HS-27A (cell line): Measurements from ENCODE around the gene TMEM121.

Source experiments
- DNase-seq: peaks from one replicate; pipeline ENCODE4 v3.0.0-alpha.2; 2012; ENCODE audit warnings: low read depth, missing footprints

TMEM121 gene

DNA sequence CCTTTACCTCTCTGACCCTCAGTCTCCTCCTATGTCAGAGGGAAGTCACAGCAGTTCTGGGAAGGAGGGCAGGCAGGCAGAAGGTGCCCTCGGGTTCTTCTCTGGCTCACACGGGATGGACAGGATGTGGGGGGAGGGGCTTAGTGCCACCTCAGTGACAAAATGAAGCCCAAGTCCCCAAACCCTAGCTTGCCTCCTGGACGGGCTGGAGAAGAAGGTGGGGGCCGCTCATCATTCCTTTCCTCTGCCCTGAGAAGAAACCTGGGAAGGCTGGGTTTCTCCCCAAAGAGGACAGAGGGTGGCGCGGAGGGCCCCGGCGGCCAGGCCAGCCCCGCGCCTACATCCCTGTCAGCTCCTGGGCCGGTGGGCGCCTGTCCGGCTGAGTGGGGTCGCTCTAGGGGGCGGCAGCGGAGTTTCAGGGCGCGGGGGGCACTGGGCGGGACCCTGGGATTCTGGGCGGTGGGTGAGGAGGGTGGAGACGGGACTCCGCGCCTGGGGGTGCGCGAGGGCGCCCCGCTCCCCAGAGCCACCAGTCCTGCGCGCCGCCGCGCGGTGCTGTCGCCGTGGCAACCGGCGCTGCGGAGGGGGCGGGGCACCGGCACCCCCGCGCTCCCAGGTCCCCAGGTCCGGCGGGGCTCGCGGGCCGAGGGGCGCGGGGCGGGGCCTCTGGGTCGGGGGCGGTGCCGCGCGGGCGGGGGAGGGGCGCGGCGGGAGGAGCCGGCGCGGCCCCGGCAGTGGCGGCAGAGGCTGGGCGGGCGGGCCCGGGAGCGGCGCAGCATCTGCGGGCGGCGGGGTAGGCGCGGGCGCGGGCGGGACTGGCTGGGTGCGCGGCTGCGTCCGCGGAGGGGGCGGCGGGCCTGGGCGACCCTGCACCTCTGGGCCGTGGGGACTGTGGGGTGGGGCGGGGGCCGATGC is at the start of gene TMEM121:
TSS of gene TMEM121 (plus strand) at position 723 of the 915 bp plus-strand sequence. CDS start 2,252 bp downstream, outside the sequence.
- no peak for DNase-seq

DNA sequence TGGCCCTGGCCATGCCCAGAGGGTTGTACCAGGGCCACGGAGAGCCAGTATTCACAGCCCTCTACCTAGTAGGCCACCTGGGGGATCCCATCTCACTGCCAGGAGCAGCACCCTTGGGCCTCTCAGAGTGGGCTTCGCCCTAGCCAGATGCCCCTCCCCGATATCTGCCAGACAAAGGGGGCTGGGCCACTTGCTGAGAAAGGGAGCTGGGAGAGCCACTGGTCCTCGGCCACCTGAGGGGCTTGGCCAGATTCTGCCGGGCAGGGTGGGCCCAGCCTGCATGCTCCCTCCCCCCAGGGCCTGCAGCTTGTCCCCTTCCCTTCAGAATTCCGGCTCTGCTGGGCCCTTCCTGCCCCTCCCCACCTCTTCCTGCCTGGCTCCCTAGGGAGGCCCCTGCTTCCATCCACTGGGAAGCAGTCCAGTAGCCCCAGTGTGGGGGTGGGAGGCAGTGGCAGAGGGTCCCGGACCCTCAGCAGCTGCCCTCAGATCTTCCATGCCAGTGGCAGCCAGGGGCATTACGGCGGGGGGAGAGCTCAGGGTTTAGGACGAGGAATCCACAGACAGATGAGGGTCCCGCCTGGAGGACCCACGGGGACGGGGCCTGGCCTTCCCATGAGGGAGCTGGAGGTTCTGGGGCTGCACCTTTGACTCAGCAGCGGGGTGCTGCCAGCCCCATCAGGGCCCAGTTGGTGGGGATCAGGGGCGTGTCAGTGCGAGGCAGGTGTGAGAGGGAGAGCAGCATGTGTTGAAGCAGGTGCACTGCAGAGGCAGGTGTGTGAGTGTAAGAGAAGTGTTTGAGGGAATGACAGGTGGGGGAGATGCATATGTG is 49.3 kb upstream of the TMEM121 start:
- no peak for DNase-seq

DNA sequence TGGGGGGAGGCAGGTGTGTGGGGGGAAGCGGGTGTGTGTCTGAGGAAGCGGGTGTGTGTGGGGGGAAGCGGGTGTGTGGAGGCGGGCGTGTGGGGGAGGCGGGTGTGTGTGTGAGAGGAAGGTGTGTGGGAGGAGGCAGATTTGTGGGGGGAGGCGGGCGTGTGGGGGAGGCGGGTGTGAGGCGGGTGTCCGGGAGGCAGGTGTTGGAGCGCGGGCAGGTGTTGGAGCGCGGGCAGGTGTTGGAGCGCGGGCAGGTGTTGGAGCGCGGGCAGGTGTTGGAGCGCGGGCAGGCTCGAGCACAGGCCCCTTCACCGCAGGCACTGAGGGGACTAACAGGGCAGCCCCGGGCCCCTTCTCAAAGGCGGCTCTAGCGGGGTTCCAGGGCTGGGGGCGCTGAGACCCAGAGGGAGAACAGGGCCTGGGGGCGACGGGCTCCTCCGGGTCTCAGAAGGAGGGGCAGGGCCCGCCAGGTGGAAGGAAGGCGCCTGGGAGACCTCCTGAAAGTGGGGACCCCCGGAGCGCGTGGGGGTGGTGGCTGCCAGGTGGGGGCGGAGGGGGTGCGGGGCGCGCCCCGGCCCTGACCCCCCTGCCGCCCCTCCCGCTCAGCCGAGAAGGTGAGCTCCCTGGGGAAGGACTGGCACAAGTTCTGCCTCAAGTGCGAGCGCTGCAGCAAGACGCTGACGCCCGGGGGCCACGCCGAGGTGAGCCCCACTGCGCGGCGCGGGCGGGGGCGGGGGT is 48.6 kb upstream of the TMEM121 start:
- DNase-seq = no peak

DNA sequence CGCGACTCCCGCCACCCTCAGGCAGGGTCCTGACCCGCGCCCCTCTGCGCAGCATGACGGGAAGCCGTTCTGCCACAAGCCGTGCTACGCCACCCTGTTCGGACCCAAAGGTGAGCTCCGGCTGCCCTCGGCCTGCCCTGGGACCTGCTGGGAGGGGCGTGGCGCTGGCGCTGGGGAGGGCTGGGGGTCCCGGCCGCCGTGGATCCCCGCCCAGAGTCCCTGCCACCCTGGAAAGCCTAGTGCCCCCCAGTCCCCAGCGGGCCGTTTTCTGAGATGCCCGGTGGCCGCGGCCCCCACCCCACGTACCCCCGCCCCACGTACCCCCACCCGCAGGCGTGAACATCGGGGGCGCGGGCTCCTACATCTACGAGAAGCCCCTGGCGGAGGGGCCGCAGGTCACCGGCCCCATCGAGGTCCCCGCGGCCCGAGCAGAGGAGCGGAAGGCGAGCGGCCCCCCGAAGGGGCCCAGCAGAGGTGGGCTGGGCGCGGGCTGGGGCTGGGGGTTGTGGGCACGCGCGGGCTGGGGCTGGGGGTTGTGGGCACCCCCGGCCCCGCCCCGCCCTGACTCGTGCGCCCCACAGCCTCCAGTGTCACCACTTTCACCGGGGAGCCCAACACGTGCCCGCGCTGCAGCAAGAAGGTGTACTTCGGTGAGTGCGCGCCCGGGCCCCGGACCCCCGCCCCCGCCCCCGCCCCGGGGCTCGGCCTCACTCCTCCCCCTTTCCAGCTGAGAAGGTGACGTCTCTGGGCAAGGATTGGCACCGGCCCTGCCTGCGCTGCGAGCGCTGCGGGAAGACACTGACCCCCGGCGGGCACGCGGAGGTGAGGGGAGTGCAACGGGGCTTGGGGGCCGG is 47.8 kb upstream of the TMEM121 start:
- no peak for DNase-seq

DNA sequence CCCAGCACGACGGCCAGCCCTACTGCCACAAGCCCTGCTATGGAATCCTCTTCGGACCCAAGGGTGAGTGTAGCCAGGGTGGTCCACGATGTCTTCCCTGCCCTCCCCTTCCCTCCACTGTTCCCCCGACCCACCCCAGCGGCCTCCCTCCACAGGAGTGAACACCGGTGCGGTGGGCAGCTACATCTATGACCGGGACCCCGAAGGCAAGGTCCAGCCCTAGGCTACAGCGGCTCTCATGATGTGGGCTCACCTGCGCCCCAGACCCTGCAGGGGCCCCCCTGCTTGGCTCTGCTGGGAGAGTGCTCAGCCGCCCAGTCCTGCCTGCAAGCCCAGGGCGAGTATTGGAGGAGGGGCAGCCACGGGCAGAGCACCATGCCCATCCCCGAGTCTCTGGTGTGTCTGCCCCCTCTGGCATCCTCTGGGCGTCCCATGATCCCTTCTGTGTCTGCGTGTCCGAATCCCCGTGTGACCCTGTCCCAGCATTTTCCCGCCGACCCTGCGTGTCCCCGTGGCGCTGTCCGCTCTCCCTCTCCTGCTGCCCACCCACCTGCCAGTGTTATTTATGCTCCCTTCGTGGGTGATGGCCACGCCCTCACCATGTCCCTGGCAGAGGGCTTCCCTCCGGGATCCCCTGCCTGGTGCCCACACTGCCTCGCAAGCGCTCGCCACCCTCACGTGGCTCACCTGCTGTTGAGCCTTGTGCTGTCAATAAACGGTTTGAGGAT is 46.8 kb upstream of the TMEM121 start:
- no peak for DNase-seq

DNA sequence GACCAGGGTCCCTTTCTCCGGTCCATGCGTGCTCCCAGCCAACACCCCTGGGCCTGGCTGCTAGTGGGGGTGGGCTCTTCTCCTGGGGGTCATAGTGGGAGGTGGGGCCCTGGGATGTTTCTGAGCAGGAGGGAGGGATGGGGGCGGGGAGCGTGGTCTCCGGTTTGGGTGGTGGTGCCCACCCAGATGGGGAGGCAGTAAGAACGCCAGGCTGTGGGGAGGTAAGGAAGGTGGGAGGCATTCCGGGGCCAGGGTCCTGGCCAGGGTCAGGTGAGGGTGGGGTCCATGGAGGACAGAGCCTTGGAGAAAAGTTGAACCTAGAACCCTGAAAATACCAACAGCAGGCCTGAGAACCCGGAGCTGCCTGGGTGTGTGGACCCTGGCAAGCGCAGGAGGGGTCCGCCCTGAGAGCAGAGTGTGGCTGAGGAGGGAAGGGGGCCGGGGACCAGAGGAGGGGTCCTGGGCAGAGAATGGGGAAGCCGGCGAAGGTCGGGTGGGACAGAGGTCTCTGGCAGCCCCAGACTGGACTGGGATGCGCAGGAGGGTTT is 46.1 kb upstream of the TMEM121 start:
- no peak for DNase-seq

DNA sequence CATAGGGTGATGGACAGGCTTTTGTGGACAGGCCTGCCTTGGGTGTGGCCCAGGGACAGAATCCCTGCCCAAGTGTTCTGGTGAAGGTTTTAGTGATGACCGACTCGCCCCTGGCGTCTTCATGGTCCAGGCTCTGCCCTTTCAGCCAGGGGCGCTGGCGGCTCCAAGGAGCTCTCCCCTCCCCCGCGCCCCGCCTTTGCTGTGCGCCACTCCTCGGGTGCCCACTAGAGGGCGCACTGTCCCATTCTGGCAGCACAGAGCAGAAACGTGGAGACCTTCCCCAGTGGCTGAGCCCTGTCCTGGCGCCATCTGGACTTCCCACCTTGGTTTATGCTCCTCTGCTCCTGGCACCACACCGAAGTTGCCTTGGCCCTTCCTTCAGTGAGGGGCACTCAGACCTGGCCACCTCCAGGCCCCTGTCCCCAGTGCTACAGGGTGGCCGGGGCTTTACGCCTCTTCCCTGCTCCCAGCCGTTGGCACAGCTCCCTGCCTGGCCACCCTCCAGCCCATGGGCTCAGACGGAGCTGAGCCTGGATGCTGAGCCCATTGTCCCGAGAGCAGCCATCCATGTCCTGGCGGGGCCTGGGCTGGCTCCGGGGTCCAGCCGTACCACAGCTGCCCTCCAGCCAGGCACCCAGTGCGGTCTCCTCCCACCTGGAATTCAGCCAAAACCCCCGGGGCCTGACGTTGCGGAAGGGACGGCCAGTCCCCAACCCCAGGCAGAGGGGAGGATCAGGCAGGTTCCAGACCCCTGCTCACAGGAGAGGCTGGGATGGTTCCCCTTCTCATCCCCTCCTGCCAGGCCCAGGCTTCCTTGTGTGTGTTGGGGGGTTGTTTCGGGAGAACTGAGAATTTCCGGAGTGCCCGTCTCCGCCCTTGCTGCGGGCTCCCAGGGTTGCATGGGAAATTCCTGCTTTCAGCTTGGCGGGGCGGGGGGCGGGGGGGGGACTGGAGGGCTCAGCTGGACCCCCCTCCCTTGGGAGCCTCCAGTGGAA is 45.3 kb upstream of the TMEM121 start:
- peak; percentile 67 for DNase-seq

DNA sequence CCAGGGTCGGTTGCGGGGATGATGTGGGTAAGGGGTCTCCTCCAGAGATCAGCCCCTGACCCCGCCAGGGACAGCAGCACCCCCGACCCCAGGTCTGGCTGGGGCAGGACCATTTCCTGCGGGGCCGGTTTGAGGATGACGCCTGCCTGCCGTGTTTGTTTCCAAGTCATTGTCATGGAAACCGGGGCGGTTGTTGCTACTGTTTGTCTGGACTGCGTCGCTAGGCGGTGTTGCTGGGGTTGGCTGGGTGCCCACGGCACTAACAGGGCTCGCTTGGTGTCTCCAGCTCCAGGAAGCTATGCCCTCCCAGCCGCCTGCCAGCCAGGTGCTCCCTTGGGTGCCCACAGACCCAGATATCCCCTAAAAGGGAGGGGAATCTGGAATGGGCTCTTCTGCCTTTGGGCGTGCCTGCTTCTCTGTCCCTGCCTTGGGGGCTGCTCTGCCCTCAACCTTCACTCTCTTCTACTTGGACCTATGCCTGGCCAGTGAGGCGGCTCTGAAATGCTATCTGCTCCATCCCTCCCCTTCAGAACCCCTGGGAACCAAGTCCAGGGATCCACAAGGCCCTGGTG is 44.4 kb upstream of the TMEM121 start:
- DNase-seq = peak; percentile 81

DNA sequence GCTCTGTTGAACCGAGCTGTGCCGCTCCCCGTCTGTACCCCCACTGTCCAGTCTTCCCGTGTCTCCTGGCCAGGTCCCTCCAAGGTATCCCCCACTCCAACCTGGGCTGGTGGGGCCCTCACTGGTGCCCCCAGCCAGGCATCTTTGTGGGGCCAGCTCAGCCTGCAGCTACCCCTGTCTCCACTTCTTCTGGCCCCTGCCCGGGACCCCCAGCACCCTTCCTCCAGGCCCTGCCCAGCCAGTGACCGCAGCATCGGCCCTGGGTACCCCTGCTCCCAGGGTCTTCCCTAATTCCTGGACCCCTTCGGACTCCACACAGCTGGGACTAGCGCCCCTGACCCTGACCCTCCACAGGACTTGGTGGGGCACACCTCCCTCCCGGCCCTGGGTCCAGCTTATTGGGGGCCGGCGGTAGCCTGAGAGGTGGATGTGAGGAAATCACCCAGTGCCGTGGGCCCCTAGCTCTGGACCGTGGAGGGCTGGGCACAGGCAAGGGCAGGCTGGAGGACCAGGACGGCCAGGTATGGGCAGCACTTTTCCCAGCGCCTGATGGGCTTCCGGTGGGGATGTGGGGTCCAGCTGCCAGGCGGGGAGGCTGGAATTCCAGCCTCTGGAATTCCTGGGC is 43.8 kb upstream of the TMEM121 start:
- no peak for DNase-seq

DNA sequence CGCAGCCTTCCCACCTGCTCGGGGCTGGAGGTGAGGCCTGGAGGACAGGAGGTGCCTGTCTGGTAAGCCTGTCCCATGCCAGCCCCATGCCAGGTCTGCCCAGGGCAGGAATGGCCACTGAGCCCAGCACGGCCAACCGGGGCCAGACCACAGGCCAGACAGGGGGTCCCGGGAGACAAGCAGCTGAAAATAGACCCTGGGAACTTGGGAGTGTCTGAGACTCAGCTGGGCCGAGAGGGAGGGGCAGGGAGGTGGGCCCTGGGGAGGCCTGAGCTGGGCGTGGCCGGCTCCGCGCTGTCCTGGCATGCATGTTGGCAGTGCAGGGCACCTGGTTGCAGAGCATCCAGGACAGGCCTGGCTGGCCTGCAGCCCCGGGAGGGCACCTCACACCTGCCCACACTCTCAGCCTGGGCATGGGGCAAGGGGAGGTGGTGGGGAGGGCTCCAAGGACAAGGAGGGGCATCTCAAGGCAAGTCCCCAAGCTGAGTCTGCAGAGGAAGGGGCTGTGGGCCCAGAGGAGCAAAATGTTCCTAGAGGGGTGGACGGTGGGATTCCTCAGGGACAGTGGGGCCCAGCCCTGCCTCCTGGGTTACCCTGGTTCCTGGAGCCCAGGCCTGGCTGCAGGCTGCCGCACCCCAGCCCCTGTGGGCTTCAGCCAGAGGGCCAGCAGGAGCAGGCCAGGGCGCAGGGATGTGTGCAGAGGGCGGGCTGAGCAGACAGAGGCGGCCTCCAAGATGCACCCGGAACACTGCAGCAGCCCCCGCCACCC is 42.9 kb upstream of the TMEM121 start:
- no peak for DNase-seq

DNA sequence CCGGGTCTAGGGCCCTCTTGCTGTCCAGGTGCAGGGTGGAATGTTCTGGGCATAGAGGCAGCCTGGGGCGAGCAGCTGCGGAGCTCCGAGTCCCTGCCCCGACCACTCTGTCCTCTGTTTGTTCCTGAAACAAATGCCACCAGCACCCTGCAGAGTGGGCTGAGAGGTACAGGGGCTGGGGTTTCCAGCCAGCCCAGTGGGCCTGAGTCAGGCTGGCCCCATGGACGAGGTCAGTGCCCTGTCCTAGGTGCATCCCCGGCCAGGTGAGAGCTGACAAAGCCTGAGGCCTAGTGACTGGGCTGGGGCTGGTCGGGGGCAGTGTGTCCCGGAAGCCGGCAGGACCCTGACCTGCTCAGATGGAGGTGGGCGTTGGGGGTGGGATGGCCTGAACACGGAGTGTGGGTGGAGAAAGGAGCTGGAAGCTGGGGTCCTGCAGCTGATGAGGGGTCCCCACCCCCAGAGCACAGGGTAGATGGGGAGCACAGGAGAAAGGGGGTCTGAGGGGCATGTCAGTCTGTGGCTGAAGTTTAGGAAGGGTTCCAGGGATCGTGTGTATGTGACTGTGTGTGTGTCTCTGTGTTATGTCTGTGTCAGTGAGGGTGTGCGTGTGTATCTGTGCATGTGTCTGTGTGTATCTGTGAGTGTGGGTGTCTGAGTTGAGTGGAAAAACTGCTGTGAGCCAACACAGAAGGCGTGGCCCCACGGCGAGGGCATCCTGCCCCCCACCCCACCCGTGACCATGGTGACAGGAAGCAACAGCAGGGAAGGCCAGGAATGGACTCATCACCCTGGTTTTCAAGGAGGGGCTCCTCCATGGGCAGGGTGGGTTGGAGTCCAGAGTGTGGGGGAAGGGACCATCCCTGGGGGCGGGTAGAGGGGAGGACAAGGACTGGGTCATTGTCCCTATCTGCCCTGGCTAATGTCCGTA is 42.0 kb upstream of the TMEM121 start:
- no peak for DNase-seq

DNA sequence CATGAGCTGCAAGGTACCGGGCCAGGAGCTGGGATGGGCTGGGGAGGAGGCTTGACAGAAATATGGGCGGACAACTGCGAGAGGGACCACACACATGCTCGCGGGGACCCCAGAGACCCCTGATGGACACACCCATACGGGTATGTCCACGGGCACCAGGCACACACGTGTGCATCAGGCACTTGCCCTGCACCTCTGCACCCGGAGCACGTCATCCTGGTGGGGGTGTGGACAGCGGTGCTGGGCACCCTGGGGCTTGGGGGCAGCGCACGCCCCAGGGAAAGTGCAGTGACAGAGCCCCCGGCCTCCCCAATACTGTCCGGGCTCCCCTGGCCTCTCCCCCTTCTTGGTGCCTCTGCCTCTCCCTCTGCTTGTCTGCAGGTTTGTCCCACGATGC is 41.4 kb upstream of the TMEM121 start:
- no peak for DNase-seq

DNA sequence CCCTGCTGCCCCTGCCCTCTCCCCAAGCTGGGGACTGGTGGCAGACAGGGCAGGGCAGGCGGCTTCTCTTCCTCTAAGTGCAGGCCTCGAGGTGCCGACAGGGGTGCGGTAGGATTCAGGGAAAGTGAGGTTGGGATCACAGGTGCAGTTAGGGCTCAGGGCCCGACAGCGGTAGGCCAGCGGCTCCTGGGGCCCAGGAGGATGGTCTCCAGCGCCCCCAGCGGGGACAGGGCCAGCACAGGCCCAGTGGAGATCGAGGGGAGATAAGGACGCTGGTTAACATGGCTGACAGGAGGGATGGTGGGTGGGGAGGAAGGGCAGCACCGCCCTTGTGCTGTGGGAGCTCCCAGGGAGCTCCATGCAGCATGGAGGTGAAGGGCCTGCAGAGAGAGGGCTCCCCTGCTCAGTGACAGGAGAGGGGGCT is 40.6 kb upstream of the TMEM121 start:
- DNase-seq = no peak

DNA sequence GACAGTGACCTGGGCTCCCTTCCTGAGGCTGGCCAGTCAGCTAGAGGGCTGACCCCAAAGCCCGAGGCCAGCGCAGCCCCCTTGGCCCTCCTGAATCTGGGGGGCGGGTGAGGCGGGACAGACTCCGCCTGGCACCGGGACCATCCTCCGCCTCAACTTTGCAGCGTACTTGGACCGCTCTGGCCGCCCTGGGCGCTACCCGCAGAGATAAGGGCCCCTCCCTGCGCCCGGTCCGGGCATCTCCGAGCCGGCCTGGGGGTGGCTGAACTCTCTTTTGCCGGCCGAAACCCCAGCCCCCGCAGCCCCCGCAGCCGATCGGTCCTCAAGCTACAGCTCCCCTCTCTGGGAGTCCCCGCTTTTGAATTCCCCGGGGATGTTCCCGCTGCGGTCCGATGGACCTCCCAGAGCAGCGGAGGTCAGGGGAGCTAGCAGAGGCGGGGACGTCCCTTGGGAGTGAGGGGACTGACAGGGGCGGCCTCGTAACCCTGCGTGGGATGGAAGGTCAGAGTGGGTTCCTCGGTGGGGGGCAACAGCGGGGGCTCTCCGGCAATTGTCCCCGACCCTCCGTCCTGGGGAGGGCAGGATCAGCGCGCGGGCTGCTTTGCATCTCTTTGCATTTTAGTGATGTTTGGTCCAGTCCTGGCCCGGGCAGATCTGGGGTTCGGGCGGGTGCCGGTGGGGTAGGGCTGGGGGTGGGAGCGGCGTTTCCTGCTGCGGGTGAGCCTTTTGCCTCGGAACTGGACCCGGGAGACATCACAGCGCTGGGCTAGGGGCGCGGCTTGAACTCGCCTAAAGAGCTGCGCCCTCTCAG is 40.0 kb upstream of the TMEM121 start, which contains the start of gene CRIP1:
TSS of gene CRIP1 (plus strand) at position 724 of the 811 bp plus-strand sequence. CDS start 374 bp downstream, outside the sequence.
- DNase-seq = no peak

DNA sequence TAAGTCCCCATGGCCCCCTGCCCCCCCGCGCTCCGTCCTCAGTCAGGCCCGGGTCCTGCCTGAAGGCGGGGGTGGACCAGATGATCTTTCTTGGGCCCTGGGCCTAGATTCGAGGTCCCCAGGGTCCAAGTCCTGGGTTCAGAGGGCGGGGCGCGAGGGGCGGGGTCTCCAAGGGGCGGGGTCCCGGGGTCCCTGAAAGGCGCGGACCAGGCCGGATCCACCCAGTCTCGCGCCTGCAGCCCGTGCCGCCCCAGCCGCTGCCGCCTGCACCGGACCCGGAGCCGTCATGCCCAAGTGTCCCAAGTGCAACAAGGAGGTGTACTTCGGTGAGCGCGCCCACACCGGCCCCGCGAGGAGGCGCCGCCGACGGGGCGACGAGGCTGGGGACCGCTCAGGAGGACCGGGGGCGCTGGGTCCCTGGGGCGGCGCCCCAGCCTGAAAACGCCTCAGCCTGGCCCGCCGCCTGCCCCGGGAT is 39.4 kb upstream of the TMEM121 start:
- no peak for DNase-seq
